HEK293T (cell line): Measurements from ENCODE around the gene FCMR.

Experiments
- CTCF ChIA-PET: fragments of 350-600 bp; formaldehyde crosslinking; extraction: SDS; loops from one replicate; lab custom pipeline; 2021; ENCODE audit warnings: antibody characterized with exemption, inconsistent platforms; lab: Yijun Ruan, JAX
- POLR2A ChIA-PET: fragments of 350-600 bp; formaldehyde crosslinking; extraction: SDS; loops from one replicate; lab custom pipeline; 2020; ENCODE audit warnings: antibody characterized with exemption, inconsistent platforms; lab: Yijun Ruan, JAX
- DNase-seq: peaks from one replicate; pipeline ENCODE4 v3.0.0; 2012; ENCODE audit warnings: mixed read lengths; ENCODE audit errors: extremely low spot score
- ARNT ChIP-seq: fragments of 450-650 bp; IDR thresholded peaks from 2 replicates; pipeline ENCODE4 v1.6.1; 2017; ENCODE audit warnings: mild to moderate bottlenecking
- BHLHE40 ChIP-seq: fragments of 450-650 bp; IDR thresholded peaks from 2 replicates; pipeline ENCODE4 v1.6.1; 2016; ENCODE audit warnings: mild to moderate bottlenecking, moderate library complexity, borderline replicate concordance
- CTBP1 ChIP-seq: fragments of 450-650 bp; IDR thresholded peaks from 2 replicates; pipeline ENCODE4 v1.6.1; 2016; ENCODE audit warnings: borderline replicate concordance
- ELF4 ChIP-seq: fragments of 450-650 bp; IDR thresholded peaks from 2 replicates; pipeline ENCODE4 v1.6.1; 2017; ENCODE audit warnings: antibody characterized with exemption
- FOXA1 ChIP-seq: fragments of 450-650 bp; IDR thresholded peaks from 2 replicates; pipeline ENCODE4 v1.6.1; 2016; ENCODE audit warnings: mild to moderate bottlenecking
- FOXK2 ChIP-seq: fragments of 450-650 bp; IDR thresholded peaks from 2 replicates; pipeline ENCODE4 v1.6.1; 2016; ENCODE audit warnings: mild to moderate bottlenecking
- FOXM1 ChIP-seq: fragments of 450-650 bp; IDR thresholded peaks from 2 replicates; pipeline ENCODE4 v1.6.1; 2017; ENCODE audit warnings: mild to moderate bottlenecking, borderline replicate concordance
- HDGF ChIP-seq: fragments of 450-650 bp; IDR thresholded peaks from 2 replicates; pipeline ENCODE4 v1.6.1; 2017; ENCODE audit warnings: antibody characterized with exemption, borderline replicate concordance
- L3MBTL2 ChIP-seq: fragments of 450-650 bp; conservative IDR thresholded peaks from 2 replicates; pipeline ENCODE4 v1.6.1; 2016; ENCODE audit warnings: mild to moderate bottlenecking
- LEF1 ChIP-seq: fragments of 450-650 bp; IDR thresholded peaks from 2 replicates; pipeline ENCODE4 v1.6.1; 2017; ENCODE audit warnings: mild to moderate bottlenecking, borderline replicate concordance
- NFRKB ChIP-seq: fragments of 450-650 bp; IDR thresholded peaks from 2 replicates; pipeline ENCODE4 v1.6.1; 2016; ENCODE audit warnings: mild to moderate bottlenecking, moderate library complexity
- SP1 ChIP-seq: fragments of 450-650 bp; IDR thresholded peaks from 2 replicates; pipeline ENCODE4 v1.6.1; 2017
- SUZ12 ChIP-seq: fragments of 450-650 bp; IDR thresholded peaks from 2 replicates; pipeline ENCODE4 v1.6.1; 2016; ENCODE audit warnings: mild to moderate bottlenecking
- TARDBP ChIP-seq: fragments of 450-650 bp; IDR thresholded peaks from 2 replicates; pipeline ENCODE4 v1.6.1; 2016
- ZNF384 ChIP-seq: fragments of 450-650 bp; IDR thresholded peaks from 2 replicates; pipeline ENCODE4 v1.6.1; 2016
- TF ChIP-seq, protein P1 (sequence below): fragments of 450-650 bp; IDR thresholded peaks from 2 replicates; pipeline ENCODE4 v1.6.1; 2016

The FCMR gene

DNA sequence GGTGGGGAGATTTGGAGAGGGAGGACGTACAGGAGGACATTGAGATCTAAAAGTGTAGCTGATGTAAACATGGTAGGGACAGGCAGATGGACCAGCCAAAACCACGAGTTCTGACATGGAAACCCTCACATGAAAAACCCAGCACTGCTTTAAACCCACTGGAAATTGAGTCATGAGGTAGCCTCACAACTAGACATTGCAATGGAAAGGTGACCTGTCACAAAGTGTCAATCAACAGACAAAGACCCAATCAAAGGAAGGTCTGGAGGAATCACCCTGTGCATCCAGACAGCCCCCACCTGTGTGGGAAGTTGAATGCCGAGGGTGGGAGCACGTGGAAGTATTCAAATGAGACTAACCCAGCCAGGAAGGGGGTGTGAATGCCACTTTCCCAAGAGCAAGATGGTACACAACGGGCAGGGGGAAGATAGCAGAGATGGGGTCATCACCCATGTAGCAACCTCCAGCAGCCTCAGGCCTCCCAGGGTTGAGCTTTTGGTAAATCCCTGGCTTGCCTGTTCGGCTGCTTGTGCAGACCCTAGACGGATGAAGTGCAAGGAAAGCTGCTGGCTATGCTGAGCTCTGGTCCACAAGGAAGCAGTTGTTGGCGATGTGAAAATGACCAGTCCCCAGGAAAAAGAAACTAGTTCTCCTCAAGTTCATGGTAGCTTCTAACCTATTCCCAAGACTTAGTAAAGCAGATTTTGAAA lies 5.6 kb downstream of the FCMR start:
- TF ChIP-seq SUZ12 (no peak), L3MBTL2 (no peak), HDGF (no peak)
- CTCF ChIA-PET: interaction anchor here (1.6 kb wide), 1 partner anchor 16 kb away, joined by 3 read pairs; no protein-coding TSS in a partner anchor
- DNase-seq: no peak
- POLR2A ChIA-PET: interaction anchor here (1.3 kb wide), 1 partner anchor 9 kb away, joined by 4 read pairs; no protein-coding TSS in a partner anchor

DNA sequence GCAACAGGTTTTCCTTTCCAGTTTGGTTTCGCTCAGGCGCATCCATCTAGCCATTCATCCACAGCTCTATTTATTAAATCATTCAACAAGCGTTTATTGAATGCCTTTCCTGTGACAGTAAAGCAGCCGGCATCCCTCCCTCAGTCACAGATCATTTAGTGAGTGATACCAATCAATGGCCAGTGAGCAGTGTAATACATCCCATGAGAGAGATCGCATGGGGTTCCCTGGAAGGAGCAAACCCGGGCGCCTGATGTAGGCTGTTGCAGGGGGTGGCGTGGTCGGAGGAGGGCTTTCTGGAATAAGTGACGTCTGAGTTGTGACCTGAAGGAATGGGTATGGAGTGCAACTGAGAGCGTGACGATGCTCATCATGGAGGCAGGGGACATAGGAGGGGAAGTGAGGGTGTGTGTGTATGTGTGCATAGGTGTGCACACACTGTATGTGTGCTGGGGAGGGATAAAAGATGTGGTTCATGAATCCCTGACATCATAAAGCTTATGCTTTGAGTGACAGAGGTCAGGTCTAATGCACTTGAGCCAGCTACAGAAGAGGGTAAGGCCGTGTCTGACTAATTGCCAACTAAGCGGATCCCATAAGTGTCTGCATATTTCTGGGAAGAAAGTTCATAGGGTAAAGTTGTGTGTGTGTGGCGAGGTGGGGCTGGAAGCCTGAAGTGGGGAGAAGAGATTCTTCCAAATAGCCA lies 6.6 kb downstream of the FCMR start:
- ChIA-PET POLR2A (no interaction called here), CTCF (no interaction called here)
- no peak for TF ChIP-seq FOXM1
- TF ChIP-seq SUZ12: no peak
- no peak for TF ChIP-seq TARDBP
- TF ChIP-seq HDGF: no peak
- TF ChIP-seq NFRKB: no peak
- TF ChIP-seq LEF1: no peak
- TF ChIP-seq BHLHE40: no peak
- TF ChIP-seq FOXK2: no peak
- TF ChIP-seq SP1: no peak
- TF ChIP-seq, protein P1, sequence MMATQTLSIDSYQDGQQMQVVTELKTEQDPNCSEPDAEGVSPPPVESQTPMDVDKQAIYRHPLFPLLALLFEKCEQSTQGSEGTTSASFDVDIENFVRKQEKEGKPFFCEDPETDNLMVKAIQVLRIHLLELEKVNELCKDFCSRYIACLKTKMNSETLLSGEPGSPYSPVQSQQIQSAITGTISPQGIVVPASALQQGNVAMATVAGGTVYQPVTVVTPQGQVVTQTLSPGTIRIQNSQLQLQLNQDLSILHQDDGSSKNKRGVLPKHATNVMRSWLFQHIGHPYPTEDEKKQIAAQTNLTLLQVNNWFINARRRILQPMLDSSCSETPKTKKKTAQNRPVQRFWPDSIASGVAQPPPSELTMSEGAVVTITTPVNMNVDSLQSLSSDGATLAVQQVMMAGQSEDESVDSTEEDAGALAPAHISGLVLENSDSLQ: no peak
- DNase-seq: no peak

DNA sequence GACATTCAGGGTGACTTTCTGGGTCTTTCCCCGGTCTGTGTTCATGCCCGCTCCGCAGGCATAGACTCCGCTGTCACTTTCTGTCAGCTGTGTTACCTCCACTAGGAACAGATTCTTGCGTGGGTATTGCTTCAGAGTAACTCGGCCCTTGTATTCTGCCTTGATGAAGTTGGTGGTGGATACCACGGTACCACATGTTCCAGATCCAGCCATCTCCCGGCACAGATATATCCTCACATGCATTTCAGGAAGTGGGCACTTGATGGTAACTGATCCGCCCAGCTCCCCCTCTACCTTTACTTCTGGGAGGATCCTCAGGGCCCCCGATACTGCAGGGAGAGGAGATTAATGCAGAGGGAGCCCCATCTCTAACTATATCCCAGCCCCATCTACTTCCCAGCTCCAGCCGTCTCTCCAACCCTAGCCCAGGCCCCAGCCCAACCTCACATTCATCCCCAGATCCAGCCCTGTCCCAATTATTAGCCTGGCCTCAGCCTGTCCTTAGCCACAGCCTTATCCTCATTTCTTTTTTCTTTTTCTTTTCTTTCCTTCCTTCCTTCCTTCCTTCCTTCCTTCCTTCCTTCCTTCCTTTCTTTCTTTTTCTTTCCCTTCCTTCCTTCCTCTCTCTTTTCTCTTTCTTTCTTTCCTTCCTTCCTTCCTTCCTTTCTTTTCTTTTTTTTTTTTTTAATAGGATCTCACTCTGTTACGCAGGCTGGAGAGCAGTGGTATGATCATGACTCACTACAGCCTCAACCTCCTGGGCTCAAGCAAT lies 7.8 kb downstream of the FCMR start:
- DNase-seq: no peak
- ChIA-PET CTCF (interaction anchor here (1.1 kb wide), 1 partner anchor 92 kb away, joined by 3 read pairs; no protein-coding TSS in a partner anchor), POLR2A (interaction anchor here (0.6 kb wide), 1 partner anchor 139 kb away, joined by 3 read pairs; the partner anchor contains the start of gene PFKFB2)
- TF ChIP-seq TARDBP: no peak
- TF ChIP-seq BHLHE40: no peak
- TF ChIP-seq ZNF384: no peak
- TF ChIP-seq, protein P1: no peak
- no peak for TF ChIP-seq FOXK2
- no peak for TF ChIP-seq HDGF
- TF ChIP-seq L3MBTL2: no peak
- TF ChIP-seq FOXA1: no peak
- TF ChIP-seq ELF4: no peak
- no peak for TF ChIP-seq ARNT
- TF ChIP-seq FOXM1: no peak
- TF ChIP-seq NFRKB: no peak
- TF ChIP-seq SUZ12: no peak

DNA sequence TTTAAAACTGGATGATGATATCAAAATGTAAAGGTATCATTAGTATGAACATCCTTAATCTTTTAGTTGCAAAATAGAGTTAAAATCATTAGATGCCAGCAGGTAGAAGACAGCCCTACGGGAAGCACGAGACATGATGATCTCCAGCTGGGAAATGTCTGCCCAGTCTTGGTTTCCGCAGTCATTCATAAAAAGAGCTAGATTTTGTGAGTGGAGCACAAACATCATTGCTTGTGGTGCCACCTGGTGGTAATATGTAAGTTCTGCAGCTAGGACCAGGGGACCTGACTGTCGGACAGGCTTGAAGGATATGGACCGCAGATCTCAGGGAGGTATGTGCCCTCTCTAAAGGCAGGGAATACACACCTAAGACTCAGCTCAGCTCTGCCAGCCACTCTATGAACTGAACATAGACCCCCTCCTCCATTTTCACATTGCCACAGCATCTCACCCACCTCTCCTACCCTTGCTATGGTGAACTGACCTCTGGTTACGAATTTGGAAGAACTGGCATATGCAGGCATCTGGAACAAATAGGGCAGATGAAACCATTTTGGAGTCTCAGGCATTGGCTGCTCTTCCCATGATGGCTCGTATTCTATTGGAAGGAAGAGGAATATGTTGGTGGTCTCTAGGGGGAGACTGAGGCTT lies 9.2 kb downstream of the FCMR start:
- DNase-seq: peak; percentile 87
- TF ChIP-seq, protein P1: 0 out of 2 replicates have a peak, but pooled peaks have one; percentile 32
- TF ChIP-seq BHLHE40 (no peak), SUZ12 (no peak)
- POLR2A ChIA-PET: interaction anchor here (0.7 to 1.3 kb wide), 2 partner anchors 70 to 178 kb away, joined by 3 read pairs; no protein-coding TSS in a partner anchor
- CTCF ChIA-PET: interaction anchor here (0.6 to 2.4 kb wide), 18 partner anchors 17 to 1129 kb away, joined by 3 to 17 read pairs (median 4); partner anchors contain the start of gene IL20

DNA sequence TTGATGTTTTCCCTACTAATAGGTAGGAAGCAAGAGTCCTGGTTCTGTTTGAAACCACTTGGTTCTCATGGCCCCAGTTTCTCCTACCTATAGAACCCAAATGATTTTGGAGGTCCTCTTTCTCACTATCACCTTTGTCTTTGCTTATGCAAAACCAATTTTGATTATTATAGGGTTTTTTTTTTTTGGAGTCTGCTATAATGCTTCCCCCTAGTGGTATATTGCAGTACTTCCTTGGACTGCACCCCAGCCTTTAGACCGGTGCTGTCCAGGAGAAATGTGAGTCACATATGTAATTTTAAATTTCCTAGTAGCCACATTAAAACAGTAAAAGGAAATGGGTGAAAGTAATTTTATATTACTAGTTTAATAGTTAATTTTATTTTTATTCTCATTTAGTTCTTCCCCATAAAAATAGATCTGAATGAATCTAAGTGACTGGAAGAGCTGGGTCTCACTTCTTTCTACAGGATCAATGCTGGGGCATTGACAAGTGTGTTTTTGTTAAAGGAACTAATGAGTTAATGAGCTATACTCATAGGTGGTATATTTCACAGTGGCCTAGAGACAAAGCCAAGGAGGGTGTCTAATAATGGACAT lies 10.6 kb downstream of the FCMR start:
- ChIA-PET CTCF (interaction anchor here (0.6 to 2.4 kb wide), 8 partner anchors 25 to 1850 kb away, joined by 3 to 17 read pairs (median 4); partner anchors contain the start of genes DYRK3 and IL20), POLR2A (no interaction called here)
- TF ChIP-seq SP1 (no peak), CTBP1 (no peak), FOXK2 (no peak), FOXM1 (no peak), BHLHE40 (no peak), ZNF384 (peak; percentile 89)
- DNase-seq: peak; percentile 67
